ENCODE data around the gene NPEPL1.

The NPEPL1 gene

DNA sequence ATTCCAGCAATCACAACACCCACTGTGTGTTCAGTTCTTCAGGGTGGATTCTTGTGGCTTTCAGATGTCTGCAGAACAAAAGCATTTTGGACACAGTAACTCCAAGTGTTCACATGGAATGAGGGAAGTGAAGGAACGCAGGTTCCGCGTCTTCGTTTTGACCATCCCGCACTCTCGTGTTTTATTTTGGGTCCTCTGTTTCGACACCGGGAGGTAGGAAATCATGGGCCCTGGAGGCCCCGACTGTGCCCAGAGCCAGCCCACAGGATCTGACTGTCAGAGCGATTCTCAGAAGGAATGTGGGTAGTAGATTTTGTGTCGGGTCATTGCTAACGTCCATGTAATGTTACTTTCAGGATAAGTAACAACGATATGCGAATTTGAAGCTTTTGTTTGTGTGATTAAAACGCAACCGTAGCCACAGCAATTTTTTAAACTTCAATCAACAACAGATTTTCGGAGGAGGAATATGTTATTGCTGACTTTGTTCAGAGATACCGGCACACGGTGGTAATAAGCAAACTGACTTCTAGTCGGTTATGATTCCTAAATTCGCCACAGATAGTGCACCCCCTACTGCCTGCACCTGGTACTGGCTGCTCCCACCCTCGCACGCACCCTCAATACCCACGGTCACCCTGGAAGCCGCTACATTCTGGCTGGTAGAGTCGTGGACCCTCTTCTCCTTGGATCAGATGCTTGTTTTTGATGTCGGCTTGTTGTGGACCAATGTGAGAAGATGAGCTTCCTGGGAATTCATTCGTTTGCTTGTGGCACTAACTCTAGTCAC lies 10.5 kb downstream of the NPEPL1 start:
- no peak for DNase-seq

GRCh38 chr20:58703765-58704371 lies 11.3 kb downstream of the NPEPL1 start:
- DNase-seq = no peak

GRCh38 chr20:58705208-58705926 lies 12.8 kb downstream of the NPEPL1 start:
- DNase-seq = no peak

GRCh38 chr20:58706150-58706892 lies 13.7 kb downstream of the NPEPL1 start:
- DNase-seq = no peak

- DNase-seq = no peak
These were observed 14.5 kb downstream of the NPEPL1 start for GRCh38 chr20:58706975-58707681.

DNA sequence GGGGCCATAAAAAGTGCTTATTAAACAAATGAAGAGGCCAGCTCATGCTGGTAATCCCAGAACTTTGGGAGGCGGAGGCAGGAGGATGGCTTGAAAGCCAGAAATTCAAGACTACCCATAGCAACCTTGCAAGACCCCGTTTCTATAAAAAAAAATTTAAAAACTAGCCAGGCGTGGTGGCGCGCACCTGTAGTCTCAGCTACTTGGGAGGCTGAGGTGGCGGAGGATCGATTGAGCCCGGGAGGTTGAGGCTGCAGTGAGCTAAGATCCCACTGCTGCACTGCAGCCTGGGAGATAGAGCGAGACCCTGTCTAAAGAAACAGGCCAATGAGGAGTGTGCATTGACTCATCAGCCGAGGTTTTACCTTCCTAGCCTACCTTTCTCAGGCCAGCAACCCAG lies 15.2 kb downstream of the NPEPL1 start:
- no peak for DNase-seq

GRCh38 chr20:58708246-58708931 lies 15.8 kb downstream of the NPEPL1 start:
- DNase-seq = no peak

- DNase-seq = no peak
These were observed 16.6 kb downstream of the NPEPL1 start for GRCh38 chr20:58709013-58709702.

- DNase-seq = no peak
These were observed 17.1 kb downstream of the NPEPL1 start for GRCh38 chr20:58709703-58710039.

- no peak for DNase-seq
These were observed 18.1 kb downstream of the NPEPL1 start for GRCh38 chr20:58710481-58711265.

DNA sequence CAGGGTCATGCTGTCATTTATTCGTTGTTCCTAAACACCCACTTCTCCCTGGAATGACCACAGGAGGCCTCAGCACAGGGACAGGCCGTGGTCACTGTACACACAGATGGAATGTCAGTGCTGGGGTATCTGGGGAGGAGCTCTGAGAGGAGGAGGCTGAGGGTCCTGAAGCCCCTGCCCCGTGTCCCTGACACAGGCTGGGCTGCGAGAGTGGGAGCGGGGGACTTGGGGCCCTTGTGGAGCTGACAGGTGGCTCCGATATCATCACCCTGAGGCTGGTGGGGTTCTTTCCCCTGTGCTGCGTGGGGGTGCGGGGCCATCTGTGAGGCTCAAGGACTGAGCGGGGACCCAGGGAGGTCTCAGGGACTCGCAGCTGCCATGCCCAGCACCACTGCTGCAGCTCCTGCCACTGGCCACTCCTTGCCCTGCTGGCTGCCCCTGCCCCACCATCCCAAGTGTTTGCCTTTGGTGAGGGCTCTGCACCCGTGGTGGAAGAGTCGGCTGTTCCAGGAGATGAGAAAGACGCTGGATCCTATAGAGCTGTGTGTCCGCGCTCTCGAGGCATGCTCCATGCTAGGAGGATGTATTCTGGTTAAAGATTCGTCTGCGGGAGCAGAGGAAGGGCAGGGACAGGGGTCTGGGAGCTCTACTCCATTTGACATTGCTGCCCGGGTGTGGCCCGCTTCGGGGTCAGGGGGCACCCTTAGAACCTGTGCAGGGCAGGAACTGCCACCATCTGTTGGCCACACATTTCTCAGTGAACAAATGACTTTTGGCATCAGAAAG lies 18.9 kb downstream of the NPEPL1 start:
- no peak for DNase-seq

- DNase-seq = no peak
These were observed 19.7 kb downstream of the NPEPL1 start for GRCh38 chr20:58712151-58712791.

GRCh38 chr20:58712806-58713731 lies 20.5 kb downstream of the NPEPL1 start:
- no peak for DNase-seq

DNA sequence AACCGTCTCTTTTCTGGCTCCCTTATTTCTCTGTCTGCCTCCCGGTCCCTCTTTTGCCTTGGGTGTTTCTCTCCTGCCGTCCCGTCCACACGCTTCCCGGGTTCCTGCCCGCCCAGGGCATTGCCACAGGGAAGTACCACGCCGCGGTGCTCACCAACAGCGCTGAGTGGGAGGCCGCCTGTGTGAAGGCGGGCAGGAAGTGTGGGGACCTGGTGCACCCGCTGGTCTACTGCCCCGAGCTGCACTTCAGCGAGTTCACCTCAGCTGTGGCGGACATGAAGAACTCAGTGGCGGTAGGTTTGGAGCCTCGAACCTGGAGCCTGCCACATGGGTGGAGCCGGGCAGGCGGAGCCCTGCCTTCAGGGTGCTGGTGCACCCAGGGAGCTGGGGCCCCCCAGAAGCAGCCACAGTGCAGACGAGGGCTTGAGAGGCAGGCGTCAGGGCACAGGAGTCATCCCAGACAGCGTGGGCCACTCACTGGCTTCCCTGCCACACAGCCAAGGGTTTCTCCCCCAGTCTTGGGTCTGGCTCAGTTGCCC lies 21.3 kb downstream of the NPEPL1 start:
- no peak for DNase-seq

DNA sequence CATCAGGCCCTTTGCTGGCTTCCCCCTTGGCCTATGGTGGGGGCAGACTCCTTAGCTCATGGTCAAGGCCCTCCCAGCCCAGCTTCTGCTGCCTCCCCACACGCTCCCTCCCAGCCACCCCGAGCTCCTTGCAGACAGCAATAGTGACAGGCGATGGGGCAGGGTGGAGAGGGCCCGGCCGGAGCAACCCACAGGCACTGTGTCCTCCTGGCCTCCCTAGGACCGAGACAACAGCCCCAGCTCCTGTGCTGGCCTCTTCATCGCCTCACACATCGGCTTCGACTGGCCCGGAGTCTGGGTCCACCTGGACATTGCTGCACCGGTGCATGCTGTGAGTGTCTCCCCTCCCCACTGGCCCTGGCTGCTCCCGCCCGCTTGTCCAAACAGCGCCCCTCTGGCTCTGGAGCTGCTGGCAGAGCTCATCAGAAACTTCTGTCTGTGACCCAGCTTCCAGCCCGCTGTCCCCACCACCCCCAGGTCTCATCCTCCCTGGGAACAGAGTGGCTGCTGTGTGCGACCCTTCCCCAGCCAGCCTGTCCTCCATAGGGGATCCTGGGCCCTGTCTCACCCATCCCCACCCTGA lies 21.8 kb downstream of the NPEPL1 start:
- DNase-seq = no peak

DNA sequence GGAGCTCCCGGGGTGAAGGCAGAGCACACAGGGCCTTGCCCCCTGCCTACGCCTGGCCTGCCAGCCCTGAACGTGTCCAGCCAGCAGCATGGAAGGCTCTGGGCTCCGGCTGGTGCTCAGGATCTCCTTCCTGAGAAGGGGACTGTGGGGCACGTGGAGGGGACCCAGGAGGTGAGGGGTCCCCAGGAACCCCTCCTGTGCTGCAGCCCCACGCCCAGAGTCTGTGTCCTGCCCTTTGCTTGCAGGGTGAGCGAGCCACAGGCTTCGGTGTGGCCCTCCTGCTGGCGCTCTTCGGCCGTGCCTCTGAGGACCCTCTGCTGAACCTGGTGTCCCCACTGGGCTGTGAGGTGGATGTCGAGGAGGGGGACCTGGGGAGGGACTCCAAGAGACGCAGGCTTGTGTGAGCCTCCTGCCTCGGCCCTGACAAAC lies 22.3 kb downstream of the NPEPL1 start:
- no peak for DNase-seq

DNA sequence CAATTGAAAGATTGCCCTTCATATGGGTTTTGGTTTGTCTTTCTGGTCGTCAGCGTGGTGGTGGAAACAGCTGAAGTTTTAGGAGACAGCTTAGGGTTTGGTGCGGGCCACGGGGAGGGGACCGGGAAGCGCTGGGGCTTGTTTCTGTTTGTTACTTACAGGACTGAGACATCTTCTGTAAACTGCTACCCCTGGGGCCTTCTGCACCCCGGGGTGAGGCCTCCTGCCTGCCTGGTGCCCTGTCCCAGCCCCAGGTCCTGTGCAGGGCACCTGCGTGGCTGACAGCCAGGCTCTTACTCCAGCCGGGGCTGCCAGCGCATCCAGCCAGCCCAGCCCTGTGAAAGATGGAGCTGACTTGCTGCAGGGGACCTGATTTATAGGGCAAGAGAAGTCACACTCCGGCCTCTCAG lies 22.8 kb downstream of the NPEPL1 start:
- DNase-seq = no peak

Data from hematopoietic multipotent progenitor cell treated with erythropoietin and hydrocortisone succinate and interleukin-3 and kit ligand, for 6 days (in vitro differentiated cells).